Neuronal stem cell (in vitro differentiated cells): ENCODE data around the gene CCDC80.

Experiments
- DNase-seq: peaks from one replicate; pipeline ENCODE4 v3.0.0-alpha.2; 2013; ENCODE audit warnings: low spot score
- H2AFZ ChIP-seq: one replicate; pipeline ENCODE4 v1.6.1; 2013; ENCODE audit warnings: mild to moderate bottlenecking, low read length, inconsistent platforms
- H2AK5ac ChIP-seq: 2 replicates; pipeline ENCODE4 v1.6.1; 2013; ENCODE audit warnings: low read depth, mild to moderate bottlenecking, inconsistent platforms, low read length, moderate library complexity, mixed read lengths
- H2BK120ac ChIP-seq: 2 replicates; pipeline ENCODE4 v1.6.1; 2013; ENCODE audit warnings: low read depth, mild to moderate bottlenecking, inconsistent platforms, low read length, moderate library complexity, mixed read lengths
- H2BK12ac ChIP-seq: one replicate; pipeline ENCODE4 v1.6.1; 2013; ENCODE audit warnings: low read length, inconsistent platforms
- H2BK15ac ChIP-seq: 2 replicates; pipeline ENCODE4 v1.6.1; 2013; ENCODE audit warnings: mild to moderate bottlenecking, low read length, inconsistent platforms, mixed read lengths
- H2BK5ac ChIP-seq: one replicate; pipeline ENCODE4 v1.6.1; 2013; ENCODE audit warnings: inconsistent platforms, mild to moderate bottlenecking, low read length, moderate library complexity
- H3K14ac ChIP-seq: one replicate; pipeline ENCODE4 v1.6.1; 2013; ENCODE audit warnings: low read length, inconsistent platforms
- H3K18ac ChIP-seq: 2 replicates; pipeline ENCODE4 v1.6.1; 2013; ENCODE audit warnings: low read length, inconsistent platforms
- H3K23ac ChIP-seq: 2 replicates; pipeline ENCODE4 v1.6.1; 2013; ENCODE audit warnings: low read depth, mild to moderate bottlenecking, mixed read lengths, low read length, inconsistent platforms; ENCODE audit not compliant: poor library complexity
- H3K27ac ChIP-seq: replicated peaks from 3 replicates; pipeline ENCODE4 v1.5.1; 2013; ENCODE audit warnings: low read length, inconsistent platforms
- H3K27me3 ChIP-seq, 3 experiments: 2 replicates each; pipeline ENCODE4 v1.6.1; 2013; ENCODE audit warnings: low read length in 3 of 3, mild to moderate bottlenecking in 2 of 3, inconsistent platforms in 1 of 3, low read depth in 1 of 3, mixed read lengths in 1 of 3, moderate library complexity in 1 of 3; ENCODE audit not compliant: control insufficient read depth in 3 of 3, insufficient read depth in 3 of 3
- H3K36me3 ChIP-seq, 2 donors: replicated peaks in 1 of 2; 2 replicates each; pipeline ENCODE4 v1.6.1; 2013; ENCODE audit warnings: low read length in 2 of 2; ENCODE audit not compliant: control insufficient read depth in 2 of 2, insufficient read depth in 2 of 2
- H3K4ac ChIP-seq: 2 replicates; pipeline ENCODE4 v1.6.1; 2013; ENCODE audit warnings: inconsistent platforms, mild to moderate bottlenecking, low read length, moderate library complexity
- H3K4me1 ChIP-seq, 2 donors: 1 replicate in 1 of 2; 2 replicates in 1 of 2; pipeline ENCODE4 v1.6.1; 2013; ENCODE audit warnings: low read length in 2 of 2, low read depth in 1 of 2; ENCODE audit not compliant: control insufficient read depth in 2 of 2, insufficient read depth in 1 of 2
- H3K4me2 ChIP-seq: one replicate; pipeline ENCODE4 v1.6.1; 2013; ENCODE audit warnings: mild to moderate bottlenecking, low read length, inconsistent platforms; ENCODE audit not compliant: insufficient read depth, poor library complexity, severe bottlenecking
- H3K4me3 ChIP-seq, 2 donors: 2 replicates each; pipeline ENCODE4 v1.5.1; 2013; ENCODE audit warnings: low read length in 2 of 2, mild to moderate bottlenecking in 2 of 2, inconsistent platforms in 1 of 2, moderate library complexity in 1 of 2
- H3K79me1 ChIP-seq: one replicate; pipeline ENCODE4 v1.6.1; 2013; ENCODE audit warnings: low read depth, mild to moderate bottlenecking, inconsistent platforms, low read length, moderate library complexity
- H3K9ac ChIP-seq: one replicate; pipeline ENCODE4 v1.6.1; 2013; ENCODE audit warnings: mild to moderate bottlenecking, low read depth, low read length, inconsistent platforms; ENCODE audit not compliant: poor library complexity
- H3K9me3 ChIP-seq, 2 donors: replicated peaks in 1 of 2; 2 replicates each; pipeline versions ENCODE3 to v1.6.1; 2013; ENCODE audit warnings: low read length in 2 of 2, mild to moderate bottlenecking in 2 of 2, inconsistent platforms in 1 of 2, low read depth in 1 of 2, mixed read lengths in 1 of 2, moderate library complexity in 1 of 2; ENCODE audit not compliant: control insufficient read depth in 2 of 2, insufficient read depth in 1 of 2
- H4K8ac ChIP-seq: one replicate; pipeline ENCODE4 v1.6.1; 2013; ENCODE audit warnings: low read depth, mild to moderate bottlenecking, inconsistent platforms, low read length, moderate library complexity
- H4K91ac ChIP-seq: one replicate; pipeline ENCODE4 v1.6.1; 2013; ENCODE audit warnings: low read length, low read depth, mild to moderate bottlenecking, inconsistent platforms; ENCODE audit not compliant: poor library complexity
- WGBS, 2 donors: extraction: QIAGEN DNeasy Blood & Tissue Kit; methylation state at CpG; one replicate each; pipeline ENCODE4 v1.1.7; 2013; ENCODE audit warnings: missing lambda C conversion rate in 2 of 2, mixed read lengths in 1 of 2; ENCODE audit not compliant: insufficient read length in 2 of 2, insufficient replicate concordance in 1 of 2; ENCODE audit errors: extremely low coverage in 2 of 2; 5-methylcytosine and 5-hydroxymethylcytosine counted together

The CCDC80 gene

DNA sequence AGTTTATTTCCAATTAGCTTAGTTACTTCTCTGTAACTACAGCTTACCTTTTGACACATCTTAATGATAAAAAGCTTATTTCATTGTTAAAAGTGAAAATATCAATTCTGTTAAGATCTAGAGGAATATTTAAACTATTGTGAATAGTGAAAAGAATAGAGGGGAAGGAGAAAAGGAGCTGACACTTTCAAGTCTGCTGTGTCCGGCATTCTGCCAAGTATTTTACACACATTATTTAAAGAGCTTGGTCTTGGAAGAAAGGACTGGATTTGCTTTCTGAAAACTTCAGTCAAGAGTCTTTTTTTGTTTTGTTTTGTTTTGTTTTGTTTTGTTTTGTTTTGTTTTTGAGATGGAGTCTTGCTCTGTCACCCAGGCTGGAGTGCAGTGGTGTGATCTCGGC, 34.8 kb downstream of the CCDC80 start:
- Histone ChIP-seq H3K4me2 (no peak overlapping the region), H3K14ac (no peak overlapping the region), H3K27me3 (no peaks in the 10 kb centered on the region), H2BK5ac (no peak overlapping the region), H3K9me3 (no peaks in the 10 kb centered on the region), H2BK120ac (no peak overlapping the region), H2BK15ac (no peak overlapping the region), H3K4me3 (no peak overlapping the region), H3K9ac (no peak overlapping the region), H2AK5ac (no peak overlapping the region), H3K79me1 (no peaks in the 10 kb centered on the region), H4K8ac (no peak overlapping the region), H3K18ac (no peak overlapping the region), H3K4ac (no peak overlapping the region), H3K23ac (no peak overlapping the region), H3K36me3 (peaks cover 0 to 44% of the 10 kb centered on the region in 2 donors), H2AFZ (peak overlapping the region; percentile 68), H3K4me1 (peaks cover 2 to 34% of the 10 kb centered on the region in 2 donors), H3K27ac (no peak overlapping the region), H2BK12ac (no peak overlapping the region), H4K91ac (no peak overlapping the region)
- no CpG with 5 or more reads among the region's 2 CpGs for WGBS, 2 donors
- DNase-seq, result no peak

- H3K36me3 ChIP-seq, result peaks cover 0 to 41% of the 10 kb centered on the region in 2 donors
- H2BK5ac ChIP-seq, result no peak overlapping the region
- no peak for DNase-seq
- H3K4me3 ChIP-seq, result peak overlapping the region in 1 of 2 donors; percentile 30
- no peak overlapping the region for H3K4me2 ChIP-seq
- H2AK5ac ChIP-seq, result no peak overlapping the region
- no peaks in the 10 kb centered on the region for H3K27me3 ChIP-seq
- H4K91ac ChIP-seq, result no peak overlapping the region
- H3K9me3 ChIP-seq, result no peaks in the 10 kb centered on the region
- H3K23ac ChIP-seq, result no peak overlapping the region
- no peak overlapping the region for H3K14ac ChIP-seq
- H3K4ac ChIP-seq, result no peak overlapping the region
- no peak overlapping the region for H3K9ac ChIP-seq
- peak overlapping the region; percentile 68 for H2AFZ ChIP-seq
- H3K18ac ChIP-seq, result no peak overlapping the region
- no peak overlapping the region for H3K27ac ChIP-seq
- H3K4me1 ChIP-seq, result peaks cover 2 to 33% of the 10 kb centered on the region in 2 donors
- no peak overlapping the region for H2BK120ac ChIP-seq
- H3K79me1 ChIP-seq, result no peaks in the 10 kb centered on the region
- no peak overlapping the region for H2BK15ac ChIP-seq
- no CpG with 5 or more reads among the region's 9 CpGs for WGBS, 2 donors
- H4K8ac ChIP-seq, result no peak overlapping the region
- no peak overlapping the region for H2BK12ac ChIP-seq
These were observed 35.7 kb downstream of the CCDC80 start for GRCh38 chr3:112605285-112605684.

DNA sequence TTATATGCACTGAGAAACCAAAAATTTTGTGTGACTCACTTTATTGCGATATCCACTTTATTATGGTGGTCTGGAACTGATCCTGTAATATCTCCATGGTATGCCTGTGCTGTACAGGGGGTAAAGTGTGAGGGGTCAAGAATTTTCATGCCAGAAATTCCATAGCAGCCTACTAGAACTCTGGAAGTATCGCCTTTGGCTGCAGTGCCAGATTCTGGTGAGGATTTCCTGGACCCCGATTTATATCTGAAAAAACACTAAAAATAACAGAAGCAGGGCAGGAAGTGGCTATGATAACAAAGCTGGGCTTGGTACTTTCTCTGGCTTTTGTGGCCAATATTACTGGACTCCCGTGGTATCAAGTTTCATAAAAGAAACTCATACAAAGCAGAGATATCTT, 36.4 kb downstream of the CCDC80 start:
- Histone ChIP-seq H2BK12ac (no peak overlapping the region), H2BK120ac (no peak overlapping the region), H3K9me3 (no peaks in the 10 kb centered on the region), H3K4me2 (no peak overlapping the region), H2AK5ac (no peak overlapping the region), H3K4me1 (peaks cover 0 to 30% of the 10 kb centered on the region in 2 donors), H2BK15ac (no peak overlapping the region), H3K79me1 (no peaks in the 10 kb centered on the region), H3K4me3 (no peak overlapping the region), H4K8ac (no peak overlapping the region), H3K9ac (no peak overlapping the region), H3K18ac (no peak overlapping the region), H3K27me3 (no peaks in the 10 kb centered on the region), H3K27ac (no peak overlapping the region), H3K14ac (no peak overlapping the region), H2AFZ (peak overlapping the region; percentile 67), H2BK5ac (no peak overlapping the region), H4K91ac (no peak overlapping the region), H3K36me3 (peaks cover 0 to 33% of the 10 kb centered on the region in 2 donors), H3K23ac (no peak overlapping the region), H3K4ac (no peak overlapping the region)
- WGBS, 2 donors, result no CpG with 5 or more reads among the region's 4 CpGs
- DNase-seq, result no peak

DNA sequence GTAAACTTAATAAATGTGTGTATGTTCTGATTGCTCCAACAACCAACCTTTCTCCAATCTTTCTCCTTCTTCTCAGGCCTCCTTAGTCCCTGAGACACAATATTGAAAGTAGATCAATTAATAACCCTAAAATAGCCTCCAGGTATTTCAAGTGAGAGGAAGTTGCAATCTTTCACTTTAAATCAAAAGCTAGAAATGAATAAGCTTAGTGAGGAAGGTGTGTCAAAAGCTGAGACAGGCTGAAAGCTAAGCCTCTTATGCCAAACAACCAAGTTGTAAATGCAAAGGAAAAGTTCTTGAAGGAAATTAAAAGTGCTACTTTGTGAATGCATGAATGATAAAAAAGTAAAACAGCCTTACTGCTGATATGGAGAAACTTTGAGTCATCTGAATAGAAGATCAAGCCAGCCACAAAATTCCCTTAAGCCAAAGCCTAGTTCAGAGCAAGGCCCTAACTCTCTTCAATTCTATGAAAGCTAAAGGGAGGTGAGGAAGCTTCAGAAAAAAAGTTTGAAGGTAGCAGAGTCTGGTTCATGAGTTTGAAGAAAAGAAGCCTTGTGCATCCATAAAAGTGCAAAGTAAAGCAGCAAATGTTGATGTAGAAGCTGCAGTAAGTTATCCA, 38.6 kb downstream of the CCDC80 start:
- H4K8ac ChIP-seq, result no peak overlapping the region
- no peaks in the 10 kb centered on the region for H3K9me3 ChIP-seq
- peaks cover 0 to 24% of the 10 kb centered on the region in 2 donors for H3K36me3 ChIP-seq
- no peak overlapping the region for H2AK5ac ChIP-seq
- H3K27ac ChIP-seq, result no peak overlapping the region
- DNase-seq, result no peak
- no peak overlapping the region for H2BK12ac ChIP-seq
- no peak overlapping the region for H3K4me2 ChIP-seq
- H4K91ac ChIP-seq, result no peak overlapping the region
- no peak overlapping the region for H2AFZ ChIP-seq
- no peak overlapping the region for H2BK15ac ChIP-seq
- no peak overlapping the region for H3K4ac ChIP-seq
- H2BK120ac ChIP-seq, result no peak overlapping the region
- peaks cover 0 to 23% of the 10 kb centered on the region in 2 donors for H3K4me1 ChIP-seq
- no peak overlapping the region for H2BK5ac ChIP-seq
- no peak overlapping the region for H3K14ac ChIP-seq
- no peak overlapping the region for H3K4me3 ChIP-seq
- no peak overlapping the region for H3K9ac ChIP-seq
- H3K23ac ChIP-seq, result no peak overlapping the region
- no peaks in the 10 kb centered on the region for H3K27me3 ChIP-seq
- H3K18ac ChIP-seq, result no peak overlapping the region
- H3K79me1 ChIP-seq, result no peaks in the 10 kb centered on the region
